Measurements from ENCODE around the gene RTF1.
"Not testable (repeated sequence)": the region's sequence is repeated elsewhere in the genome, so short reads cannot be mapped to it uniquely, and the experiment has no call there.

RTF1 gene

GRCh38 chr15:41416742-41417417 lies at the start of gene RTF1:
TSS of gene RTF1 (plus strand) at chr15:41417095. CDS start at chr15:41417116, 21 bp downstream.
- FAIRE-seq = no peak

GRCh38 chr15:41367418-41367817 lies 49.5 kb upstream of the RTF1 start:
- FAIRE-seq = no peak

- no peak for FAIRE-seq
Observed at GRCh38 chr15:41377978-41378377, 38.9 kb upstream of the RTF1 start.

- not testable (repeated sequence) for FAIRE-seq
Observed at GRCh38 chr15:41383974-41384749, 32.7 kb upstream of the RTF1 start.

- FAIRE-seq = no peak
Observed at GRCh38 chr15:41387646-41388045, 29.2 kb upstream of the RTF1 start.

GRCh38 chr15:41392659-41393058 lies 24.2 kb upstream of the RTF1 start:
- FAIRE-seq = no peak

GRCh38 chr15:41394924-41395323 lies 22.0 kb upstream of the RTF1 start:
- no peak for FAIRE-seq

GRCh38 chr15:41396111-41396510 lies 20.8 kb upstream of the RTF1 start:
- FAIRE-seq = no peak

- no peak for FAIRE-seq
Observed at GRCh38 chr15:41401904-41402267, 15.0 kb upstream of the RTF1 start.

GRCh38 chr15:41407341-41407740 lies 9.6 kb upstream of the RTF1 start:
- FAIRE-seq = no peak

- no peak for FAIRE-seq
Observed at GRCh38 chr15:41408234-41408641, 8.7 kb upstream of the RTF1 start.

- no peak for FAIRE-seq
Observed at GRCh38 chr15:41411031-41411430, 5.9 kb upstream of the RTF1 start.

GRCh38 chr15:41411441-41411840 lies 5.5 kb upstream of the RTF1 start:
- FAIRE-seq = no peak

- FAIRE-seq = no peak
Observed at GRCh38 chr15:41416128-41416741, 660 bp upstream of the RTF1 start.

GRCh38 chr15:41417418-41418195 lies 712 bp downstream of the RTF1 start:
- no peak for FAIRE-seq

GRCh38 chr15:41423979-41424659 lies 7.2 kb downstream of the RTF1 start:
- no peak for FAIRE-seq

GRCh38 chr15:41424809-41425208 lies 7.9 kb downstream of the RTF1 start:
- FAIRE-seq = no peak

GRCh38 chr15:41425907-41426306 lies 9.0 kb downstream of the RTF1 start:
- FAIRE-seq = not testable (repeated sequence)

- FAIRE-seq = no peak
Observed at GRCh38 chr15:41429003-41429890, 12.4 kb downstream of the RTF1 start.

- no peak for FAIRE-seq
Observed at GRCh38 chr15:41435037-41435786, 18.3 kb downstream of the RTF1 start.

GRCh38 chr15:41437448-41437847 lies 20.6 kb downstream of the RTF1 start:
- no peak for FAIRE-seq

All from A204.1 (cell line).